ENCODE measurements around the gene CYSRT1. TPM values are rescaled to one million over a fixed set of nuclear protein-coding genes. Genes with fewer than 3 reads are reported as not detected.

CYSRT1 gene, protein sequence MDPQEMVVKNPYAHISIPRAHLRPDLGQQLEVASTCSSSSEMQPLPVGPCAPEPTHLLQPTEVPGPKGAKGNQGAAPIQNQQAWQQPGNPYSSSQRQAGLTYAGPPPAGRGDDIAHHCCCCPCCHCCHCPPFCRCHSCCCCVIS
- 0.59 and 1.4 TPM in 2 replicates for total RNA-seq (2014; rRNA removed; shearing (Covaris generic))
- polyA plus RNA-seq (2014; cell fraction: nucleus; rRNA removed): 3.1 and 6.4 TPM in 2 replicates

DNA sequence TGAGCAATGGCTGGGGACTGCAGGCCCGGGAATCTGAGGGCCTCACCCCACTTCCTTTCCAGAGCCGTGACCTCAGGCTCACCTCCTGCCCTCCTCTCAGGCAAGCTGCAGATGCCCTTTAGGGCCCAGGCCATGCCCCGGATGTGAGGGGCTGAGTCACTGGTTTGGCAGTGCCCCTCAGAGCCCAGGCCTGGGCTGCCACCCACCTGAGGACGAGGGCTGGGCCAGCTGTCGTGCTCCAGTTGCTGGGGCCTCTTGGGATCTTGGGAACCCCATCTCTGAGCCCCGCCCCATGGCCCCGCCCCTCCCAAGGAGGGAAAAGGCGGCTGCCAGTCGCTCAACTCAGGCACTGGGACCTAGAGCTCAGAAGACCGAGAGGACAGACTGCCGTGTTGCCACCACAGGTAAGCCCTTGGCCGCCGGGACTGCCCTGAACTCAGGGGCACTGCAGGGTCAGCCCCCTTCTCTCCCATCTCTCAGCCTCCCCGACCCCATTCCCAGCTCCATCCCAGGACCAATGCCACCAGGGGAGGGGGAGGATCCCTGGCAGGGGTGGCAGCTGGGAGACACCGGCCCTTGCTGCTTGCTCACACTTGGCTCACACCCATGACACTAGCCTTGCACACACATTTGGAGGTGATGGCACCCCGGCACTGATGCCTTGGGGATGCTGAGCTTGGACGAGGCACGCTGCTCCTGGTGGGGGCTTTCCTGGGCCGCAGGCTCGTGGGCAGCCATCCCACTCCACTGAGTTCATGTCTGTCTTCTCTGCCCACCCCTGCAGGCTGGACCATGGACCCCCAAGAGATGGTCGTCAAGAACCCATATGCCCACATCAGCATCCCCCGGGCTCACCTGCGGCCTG, at the start of gene CYSRT1:
CYSRT1 (plus strand) TSS at position 345 of the 865 bp plus-strand sequence; CDS start at position 793, 448 bp downstream.
- DNase-seq (ENCODE audit: extremely low read depth, low read depth): no peak

DNA sequence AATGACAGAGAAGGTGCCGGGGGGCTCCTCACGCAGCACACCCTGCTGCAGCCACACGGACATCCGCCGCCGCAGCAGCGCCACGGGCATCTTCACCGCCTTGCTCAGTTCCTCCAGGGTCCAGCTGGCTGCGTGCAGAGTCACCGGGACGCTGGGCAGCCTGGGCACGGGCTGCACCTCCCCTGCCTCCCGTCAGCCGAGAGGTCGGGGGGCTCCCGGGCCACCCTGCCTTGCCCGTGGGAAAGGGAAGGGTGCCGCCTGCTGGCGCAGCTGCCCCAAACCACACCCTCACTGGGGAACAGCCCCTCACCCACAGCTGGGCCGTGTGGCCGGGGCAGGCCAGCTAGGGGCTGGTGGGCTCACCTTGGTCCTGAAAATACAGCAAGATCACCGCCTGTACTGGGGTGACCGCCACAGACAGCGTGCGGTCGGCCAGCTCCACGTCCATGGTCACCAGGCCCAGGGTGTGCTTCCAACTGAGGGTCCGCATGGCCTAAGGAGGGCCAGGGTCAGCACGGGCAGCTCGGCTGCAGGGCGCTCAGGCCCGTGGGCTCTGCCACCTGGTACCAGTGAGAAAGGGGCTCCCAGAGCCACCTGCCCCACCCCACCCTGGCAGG, 49.5 kb upstream of the CYSRT1 start:
- DNase-seq (ENCODE audit: extremely low read depth, low read depth): no peak

DNA sequence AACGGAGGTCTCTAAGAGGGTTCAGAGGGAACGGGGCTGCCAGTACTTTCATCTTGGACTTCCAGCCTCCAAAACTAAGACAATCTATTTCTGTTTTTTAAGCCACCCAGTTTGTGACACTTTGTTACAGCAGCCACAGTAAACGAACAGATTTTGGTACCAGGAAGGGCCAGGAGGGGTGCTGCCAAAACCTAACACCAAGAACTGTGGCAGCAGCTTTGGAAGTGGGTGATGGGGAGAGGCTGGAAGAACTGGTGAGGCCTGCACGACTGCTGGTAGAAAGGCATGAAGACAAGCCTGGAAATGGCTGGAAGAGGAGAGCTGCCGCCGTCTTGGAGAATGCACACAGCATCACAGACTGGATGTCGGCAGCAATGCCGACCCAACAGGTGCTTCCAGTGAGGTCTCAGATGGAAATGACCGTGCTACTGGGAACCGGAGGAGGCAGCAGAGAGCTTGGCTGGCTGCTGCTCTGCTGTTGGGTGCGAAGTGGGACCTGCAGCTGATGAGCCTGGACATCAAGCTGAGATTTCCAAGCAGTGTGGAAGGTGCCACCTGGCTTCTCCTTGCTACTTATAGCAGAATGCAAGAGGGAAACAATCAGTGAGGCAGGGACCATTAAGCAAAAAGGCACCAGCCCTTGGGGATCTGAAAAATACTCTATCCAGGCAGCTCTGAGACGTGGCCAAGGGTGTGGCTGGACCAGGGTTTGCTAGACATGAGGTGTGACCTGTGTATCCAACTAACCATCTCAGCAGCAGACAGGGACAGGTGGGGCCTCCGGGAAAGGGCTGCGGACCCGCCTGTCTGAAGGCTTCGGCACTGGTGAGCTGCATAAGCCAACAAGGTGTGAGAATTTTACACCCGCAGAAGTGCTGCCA, 48.4 kb upstream of the CYSRT1 start:
- DNase-seq (ENCODE audit: extremely low read depth, low read depth): peak; percentile 37

DNA sequence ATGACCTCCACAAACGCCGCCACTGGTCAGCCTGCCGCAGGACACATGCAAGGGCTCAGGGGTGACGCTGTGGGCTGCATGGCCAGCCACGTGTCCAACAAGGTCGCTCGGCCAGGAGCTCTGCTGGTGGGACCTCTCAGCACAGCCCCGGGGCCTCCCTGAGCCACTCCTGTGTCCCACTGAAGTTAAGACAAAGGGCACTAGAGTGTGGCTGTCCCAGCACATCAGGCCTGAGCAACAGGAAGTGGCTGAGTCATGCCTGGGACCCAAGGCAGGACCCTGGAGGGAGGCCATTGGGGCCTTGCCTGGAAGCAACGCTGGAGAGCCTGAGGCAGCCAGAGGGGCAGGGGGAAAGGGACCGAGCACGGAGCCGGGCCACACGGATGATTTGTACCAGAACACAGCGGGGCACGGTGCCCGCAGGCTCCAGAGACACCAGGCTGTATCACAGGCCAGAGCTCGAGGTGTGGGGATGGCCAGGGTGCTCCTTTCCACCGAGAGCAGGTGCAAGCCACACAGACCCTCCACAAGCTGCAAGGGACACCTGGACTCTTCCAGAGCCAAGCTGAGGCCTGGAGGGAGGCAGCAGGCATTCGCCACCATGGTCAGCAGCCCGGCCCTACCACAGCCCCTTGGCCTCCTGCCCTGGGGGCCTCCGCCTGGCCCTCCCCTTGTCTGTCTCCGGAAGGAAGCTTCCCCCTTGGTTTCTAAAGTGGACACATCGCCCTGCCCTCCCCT, 46.6 kb upstream of the CYSRT1 start:
- DNase-seq (ENCODE audit: extremely low read depth, low read depth): no peak

DNA sequence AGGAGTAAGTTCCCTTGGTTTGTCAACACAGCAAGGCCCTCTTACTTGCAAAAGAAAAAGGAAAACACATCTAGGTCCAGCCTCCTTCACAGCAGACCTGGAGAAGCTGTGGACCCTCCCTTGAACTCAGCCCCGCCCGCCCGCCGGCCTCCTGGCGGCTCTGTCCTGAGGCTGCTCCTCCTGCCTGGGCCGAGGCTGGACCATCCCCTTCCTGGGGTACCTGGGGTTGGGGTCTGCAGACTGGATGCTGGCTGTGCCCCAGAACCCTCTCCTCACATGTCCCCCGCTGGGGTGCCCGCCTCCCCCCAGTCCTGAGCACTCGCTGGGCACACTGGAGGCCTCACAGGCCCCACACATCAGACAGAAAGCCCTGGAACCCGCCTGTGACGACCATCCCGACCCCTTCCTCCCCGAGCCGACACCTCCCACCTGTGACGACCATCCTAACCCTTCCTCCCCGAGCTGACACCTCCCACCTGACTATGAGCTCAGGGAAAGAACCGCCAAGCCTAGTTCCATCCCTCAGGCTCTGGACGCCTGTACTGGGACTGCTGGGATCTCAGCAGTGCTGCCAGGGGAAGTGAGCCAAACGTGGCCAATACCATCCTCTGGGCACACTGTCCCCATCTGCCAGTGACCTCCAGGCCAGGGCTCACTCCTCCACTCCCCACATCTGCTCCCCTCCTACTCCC, 45.9 kb upstream of the CYSRT1 start:
- DNase-seq (ENCODE audit: extremely low read depth, low read depth): no peak

DNA sequence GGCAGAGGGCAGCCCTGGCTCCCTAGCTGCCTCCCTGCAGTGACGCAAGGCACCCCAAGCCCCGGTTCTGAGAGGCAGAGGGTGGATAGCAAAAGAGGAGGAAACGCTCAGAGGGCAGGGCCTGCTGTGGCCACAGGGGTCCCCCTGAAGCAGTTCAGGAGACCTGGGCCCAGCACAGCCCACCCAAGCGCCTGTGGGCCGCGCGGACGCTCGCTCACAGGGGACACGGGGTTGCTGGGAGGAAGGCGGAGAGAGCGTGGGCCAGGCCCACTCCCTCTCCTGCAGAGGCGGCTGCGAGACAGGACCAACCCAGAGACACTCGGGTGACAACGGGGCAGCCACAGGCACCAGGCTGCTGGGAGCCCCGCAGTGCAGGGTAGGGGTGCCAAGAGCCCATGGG, 45.2 kb upstream of the CYSRT1 start:
- no peak for DNase-seq (ENCODE audit: extremely low read depth, low read depth)

DNA sequence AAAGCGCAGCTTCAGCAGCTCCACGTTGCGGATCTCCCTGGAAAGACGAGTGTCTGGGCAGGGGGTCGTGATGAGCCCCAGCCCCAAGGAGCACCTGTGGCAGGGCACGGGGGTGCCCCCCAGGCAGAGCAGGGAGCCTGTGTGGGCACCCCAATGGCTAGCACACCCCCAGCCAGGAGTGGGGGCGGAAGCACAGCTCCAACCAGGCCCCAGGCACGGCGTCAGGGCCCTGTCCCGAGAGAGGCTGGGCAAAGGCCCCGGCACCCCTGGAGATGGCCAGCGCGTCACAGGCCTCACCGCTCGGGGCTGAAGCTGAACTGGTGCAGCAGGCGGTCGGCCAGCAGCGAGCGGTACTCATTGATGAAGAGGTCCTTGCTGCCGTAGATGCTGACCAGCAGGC, 44.5 kb upstream of the CYSRT1 start:
- no peak for DNase-seq (ENCODE audit: extremely low read depth, low read depth)

DNA sequence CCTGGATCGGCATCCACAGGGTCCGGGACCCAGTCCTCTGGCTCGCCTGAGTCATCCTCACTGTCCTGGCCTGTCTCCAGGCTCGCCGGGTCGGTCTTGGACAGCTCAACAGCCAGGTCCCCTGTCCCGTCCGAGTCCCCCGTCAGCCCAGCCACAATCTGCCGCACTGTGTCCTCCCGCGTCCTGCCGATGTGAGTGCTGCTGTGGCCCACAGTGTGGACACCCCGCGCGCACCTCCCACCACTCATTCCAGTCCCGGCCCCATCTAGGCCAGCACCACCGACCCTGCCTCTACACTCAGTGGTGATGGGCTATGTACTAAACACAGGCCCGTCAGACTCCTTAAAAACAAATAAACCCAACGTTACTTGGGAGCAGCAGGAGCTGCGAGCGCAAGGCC, 43.3 kb upstream of the CYSRT1 start:
- DNase-seq (ENCODE audit: extremely low read depth, low read depth): no peak

DNA sequence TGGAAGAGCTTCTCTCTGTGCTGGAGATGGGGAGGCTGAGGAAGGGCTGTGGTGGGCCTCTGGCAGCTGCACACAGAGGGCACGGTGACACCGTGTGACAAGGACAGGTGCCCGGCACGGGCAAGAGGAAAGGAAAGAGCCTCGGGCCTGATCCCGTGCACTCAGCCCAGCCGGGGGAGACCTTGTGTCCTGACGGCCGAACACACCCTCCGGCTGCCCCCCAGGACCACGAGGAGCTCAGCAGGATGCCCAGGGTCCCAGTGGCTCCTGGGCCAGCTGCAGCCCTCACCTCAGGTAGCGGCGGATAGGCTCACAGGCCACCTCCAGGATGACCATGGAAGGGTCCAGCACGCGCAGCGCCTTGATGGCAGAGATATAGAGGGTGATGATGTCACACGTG, 42.1 kb upstream of the CYSRT1 start:
- no peak for DNase-seq (ENCODE audit: extremely low read depth, low read depth)

DNA sequence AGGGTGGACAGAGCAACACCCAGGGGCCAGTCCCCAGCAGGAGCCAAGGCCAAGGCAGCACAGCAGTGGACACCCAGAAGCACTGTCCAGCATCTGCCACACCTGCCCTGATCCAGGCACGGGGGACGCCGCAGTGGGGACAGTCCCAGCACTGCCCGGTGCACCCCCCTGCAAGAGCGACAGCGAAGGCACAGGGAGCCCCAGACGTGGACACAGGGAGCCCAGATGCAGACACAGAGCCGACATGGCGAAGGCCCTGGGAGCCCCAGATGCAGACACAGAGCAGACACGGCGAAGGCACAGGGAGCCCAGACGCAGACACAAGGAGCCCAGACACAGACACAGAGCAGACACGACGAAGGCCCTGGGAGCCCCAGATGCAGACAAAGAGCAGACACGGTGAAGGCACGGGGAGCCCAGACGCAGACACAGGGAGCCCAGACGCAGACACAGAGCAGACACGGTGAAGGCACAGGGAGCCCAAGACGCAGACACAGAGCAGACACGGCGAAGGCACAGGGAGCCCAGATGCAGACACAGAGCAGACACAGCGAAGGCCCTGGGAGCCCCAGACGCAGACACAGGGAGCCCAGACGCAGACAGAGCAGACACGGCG, 40.9 kb upstream of the CYSRT1 start:
- no peak for DNase-seq (ENCODE audit: extremely low read depth, low read depth)

DNA sequence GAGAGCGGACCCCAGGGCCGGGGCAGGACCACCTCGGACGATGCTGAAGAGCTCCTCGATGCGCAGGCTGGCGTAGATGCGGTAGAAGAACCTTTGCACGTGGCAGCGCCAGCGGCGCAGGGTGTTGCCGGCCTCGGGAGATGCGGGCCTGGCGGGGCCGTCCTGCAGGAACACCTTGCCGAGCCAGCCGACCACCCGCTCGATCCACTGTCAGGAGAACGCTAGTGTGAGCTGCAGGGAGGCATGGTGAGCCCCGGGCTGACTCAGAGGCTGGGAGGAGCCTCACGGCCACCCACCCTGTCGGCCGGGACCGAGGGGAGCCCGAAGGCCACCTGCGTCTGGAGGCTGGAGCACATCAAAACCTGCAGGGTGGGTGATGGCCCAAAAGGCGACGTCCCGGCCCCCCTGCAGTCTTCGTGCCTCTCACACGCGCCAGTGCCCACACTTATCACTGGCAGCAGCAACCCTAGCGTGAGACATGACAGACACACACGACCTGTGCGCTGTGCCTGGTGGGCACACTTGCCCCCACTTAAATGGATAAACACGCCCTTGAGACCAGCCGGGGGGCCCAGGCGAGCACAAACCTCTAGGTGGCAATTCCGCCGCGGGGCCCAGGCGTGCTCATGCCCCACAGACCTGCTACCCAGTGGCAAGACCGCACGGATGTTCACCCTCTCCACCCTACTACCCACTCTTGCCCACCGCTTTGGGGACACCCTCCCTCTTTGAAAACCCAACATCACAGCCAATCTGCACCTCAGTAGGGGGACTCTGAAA, 39.9 kb upstream of the CYSRT1 start:
- DNase-seq (ENCODE audit: extremely low read depth, low read depth): no peak

DNA sequence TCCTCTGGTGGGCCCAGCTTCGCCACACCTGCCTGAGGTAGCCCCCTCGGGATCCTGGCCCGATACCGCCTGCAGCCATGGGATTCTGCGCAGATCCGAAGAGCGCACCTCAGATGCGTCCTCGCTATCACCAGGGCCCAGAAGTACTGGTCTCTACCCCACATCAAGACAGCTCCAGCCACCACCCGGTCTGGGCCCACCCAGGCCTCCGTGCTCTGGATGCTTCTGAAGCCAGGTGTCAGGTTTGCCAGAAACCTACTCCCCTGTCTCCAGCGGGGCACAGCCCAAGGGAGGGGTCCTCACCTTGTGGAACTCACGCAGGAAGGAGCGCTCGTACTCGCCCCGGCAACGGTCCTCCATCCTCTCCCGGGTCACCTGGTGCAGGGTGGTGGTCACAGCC, 39.1 kb upstream of the CYSRT1 start:
- no peak for DNase-seq (ENCODE audit: extremely low read depth, low read depth)

DNA sequence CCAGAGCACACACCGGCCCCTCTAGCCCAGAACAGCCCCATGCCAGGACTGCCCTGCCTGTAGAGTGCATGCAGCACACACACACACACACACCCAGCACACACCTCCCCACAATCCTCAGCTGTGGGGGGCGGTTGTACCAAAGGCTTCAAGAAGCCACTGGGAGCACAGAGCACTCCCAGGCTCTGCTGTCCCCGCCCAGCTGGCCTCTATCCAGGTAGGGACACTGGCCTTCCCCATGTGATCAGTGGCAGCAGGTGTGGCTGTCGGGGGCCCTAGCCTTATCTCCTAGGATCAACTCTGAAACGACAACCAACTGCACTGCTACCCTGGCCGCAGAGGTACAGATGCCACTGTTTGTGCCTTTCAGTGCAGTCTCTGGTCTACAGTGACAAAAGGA, 38.6 kb upstream of the CYSRT1 start:
- DNase-seq (ENCODE audit: extremely low read depth, low read depth): no peak

DNA sequence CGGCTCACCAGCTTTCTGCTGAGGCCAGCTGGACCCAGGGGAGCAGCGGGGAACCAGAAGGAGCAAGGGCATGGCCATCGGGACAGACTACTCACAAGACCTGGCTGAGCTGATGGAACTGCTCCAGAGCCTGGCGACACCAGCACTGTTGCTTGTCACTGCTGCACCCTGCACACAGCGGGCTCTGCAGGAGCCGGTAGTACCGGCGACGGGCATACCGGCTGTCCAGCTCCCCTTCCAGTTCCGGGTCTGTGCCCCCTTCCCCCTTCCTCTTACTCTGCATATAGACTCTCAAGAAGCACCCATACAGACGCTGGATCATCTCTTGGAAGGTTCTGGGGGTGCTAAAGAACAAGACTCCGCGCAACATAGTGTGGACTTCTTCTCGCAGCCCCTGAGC, 37.6 kb upstream of the CYSRT1 start:
- no peak for DNase-seq (ENCODE audit: extremely low read depth, low read depth)

DNA sequence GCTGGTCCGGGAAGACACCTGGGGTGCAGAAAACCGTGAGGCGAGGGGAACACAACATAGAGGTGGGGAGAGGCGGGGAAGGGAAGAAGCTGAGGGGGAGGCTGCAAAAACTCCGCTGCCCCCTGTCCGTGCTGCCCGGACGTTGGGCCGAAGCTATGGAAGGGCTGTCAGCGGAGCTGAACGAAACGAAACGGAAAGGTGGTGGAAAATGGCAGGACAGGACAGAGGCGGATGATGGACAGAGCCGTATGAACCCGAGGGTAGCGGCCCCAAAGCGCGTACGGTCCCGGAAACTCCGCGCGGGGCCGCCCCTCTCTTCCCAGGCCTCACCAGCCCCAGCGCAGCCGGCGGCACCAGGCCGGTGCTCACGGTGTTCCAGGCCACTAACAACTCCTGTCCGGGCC, 36.9 kb upstream of the CYSRT1 start:
- DNase-seq (ENCODE audit: extremely low read depth, low read depth): no peak

DNA sequence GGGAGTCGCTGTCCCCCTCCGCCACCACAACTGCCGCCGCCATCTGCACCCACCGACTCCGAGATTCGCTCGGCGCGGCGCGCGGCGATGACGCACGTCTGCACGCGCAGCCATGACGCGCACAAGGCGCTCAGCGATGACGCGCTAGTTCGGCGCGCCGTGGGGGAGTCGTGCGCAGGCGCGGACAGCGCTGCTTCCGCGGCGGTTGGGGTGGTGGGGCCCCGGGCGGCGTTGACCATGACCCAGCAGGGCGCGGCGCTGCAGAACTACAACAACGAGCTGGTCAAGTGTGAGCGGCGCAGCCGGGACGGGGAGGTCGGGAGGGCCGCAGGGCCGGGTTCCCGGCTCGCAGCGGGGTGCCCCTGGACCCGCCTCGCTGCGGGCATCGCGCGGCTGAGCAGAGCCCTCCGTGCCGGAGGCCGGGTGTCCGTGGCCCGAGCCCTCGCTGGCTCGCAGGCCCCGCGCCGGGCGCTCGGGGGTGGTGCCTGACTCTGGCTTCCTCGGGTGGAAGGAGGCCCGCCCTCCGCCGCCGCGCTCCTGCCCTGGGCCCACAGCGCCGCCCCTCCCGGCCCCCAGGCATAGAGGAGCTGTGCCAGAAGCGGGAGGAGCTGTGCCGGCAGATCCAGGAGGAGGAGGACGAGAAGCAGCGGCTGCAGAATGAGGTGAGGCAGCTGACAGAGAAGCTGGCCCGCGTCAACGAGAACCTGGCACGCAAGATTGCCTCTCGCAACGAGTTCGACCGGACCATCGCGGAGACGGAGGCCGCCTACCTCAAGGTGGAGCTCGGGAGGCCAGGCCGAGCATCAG, 36.3 kb upstream of the CYSRT1 start, which contains the start of the genes ANAPC2 and SSNA1:
ANAPC2 (minus strand) TSS at position 71 of the 807 bp plus-strand sequence; CDS start at position 43, 28 bp downstream.
SSNA1 (plus strand) TSS at position 187 of the 807 bp plus-strand sequence; CDS start at position 238, 51 bp downstream.
- DNase-seq (ENCODE audit: extremely low read depth, low read depth): peak; percentile 93
